A549 (cell line): ENCODE results near the gene TUBGCP6.

Source experiments
- CTCF ChIP-seq: fragments of >200 bp; sonication (Bioruptor Twin); formaldehyde crosslinking; IDR thresholded peaks from 3 replicates; pipeline ENCODE4 v1.5.1; 2016
- HOXA7 ChIP-seq: fragments of 250-450 bp; sonication (Bioruptor Pico); IDR thresholded peaks from 2 replicates; pipeline ENCODE4 v1.5.0; 2020; ENCODE audit warnings: mild to moderate bottlenecking, moderate library complexity
- POLR2A ChIP-seq: IDR thresholded peaks from 2 replicates; pipeline ENCODE4 v1.6.1; 2012; ENCODE audit warnings: mild to moderate bottlenecking, low read length
- RNF2 ChIP-seq: fragments of 200-600 bp; sonication (generic); IDR thresholded peaks from 2 replicates; pipeline ENCODE4 v1.6.1; 2016; ENCODE audit warnings: low read depth, mild to moderate bottlenecking, antibody characterized with exemption, moderate library complexity, borderline replicate concordance

GRCh38 chr22:50210378-50211139 is 34.3 kb downstream of the TUBGCP6 start:
- no peak for TF ChIP-seq CTCF
- TF ChIP-seq RNF2: no peak
- no peak for TF ChIP-seq POLR2A
- TF ChIP-seq HOXA7 (CRISPR knock-in tag): no peak
